Stimulated activated CD4-positive, alpha-beta T cell treated with anti-CD3 and anti-CD28 coated beads, Interleukin-1b, Interleukin-23, amount 100 ng/mL, for 48 hours (primary cell): ENCODE data around the gene GPRC5B.

Experiments used
- DNase-seq: peaks from one replicate; pipeline ENCODE4 v3.0.0-alpha.2; 2020

The GPRC5B gene

DNA sequence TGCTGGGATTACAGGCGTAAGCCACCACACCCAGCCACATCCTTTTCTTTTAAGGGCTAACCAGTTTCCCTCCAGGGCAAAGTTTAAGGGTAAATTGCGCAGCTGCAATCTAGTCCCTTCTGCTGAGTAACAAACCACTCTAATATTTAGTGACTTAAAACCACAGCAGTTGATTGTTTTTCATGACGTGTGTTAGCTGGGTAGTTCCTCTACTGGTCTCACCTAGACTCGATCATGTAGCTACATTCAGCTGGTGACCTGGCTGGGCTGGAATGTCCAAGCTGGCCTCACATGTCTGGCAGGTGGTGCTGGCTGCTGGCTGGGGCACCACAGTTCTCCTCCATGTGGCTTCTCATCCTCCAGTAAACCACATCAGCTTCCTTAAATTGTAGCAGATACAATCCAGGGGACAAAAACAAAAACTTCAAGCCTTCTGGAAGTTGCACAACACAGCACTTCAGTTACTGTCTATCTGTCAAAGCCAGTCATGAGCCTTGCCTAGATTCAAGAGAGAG lies 75.5 kb downstream of the GPRC5B start:
- no peak for DNase-seq

DNA sequence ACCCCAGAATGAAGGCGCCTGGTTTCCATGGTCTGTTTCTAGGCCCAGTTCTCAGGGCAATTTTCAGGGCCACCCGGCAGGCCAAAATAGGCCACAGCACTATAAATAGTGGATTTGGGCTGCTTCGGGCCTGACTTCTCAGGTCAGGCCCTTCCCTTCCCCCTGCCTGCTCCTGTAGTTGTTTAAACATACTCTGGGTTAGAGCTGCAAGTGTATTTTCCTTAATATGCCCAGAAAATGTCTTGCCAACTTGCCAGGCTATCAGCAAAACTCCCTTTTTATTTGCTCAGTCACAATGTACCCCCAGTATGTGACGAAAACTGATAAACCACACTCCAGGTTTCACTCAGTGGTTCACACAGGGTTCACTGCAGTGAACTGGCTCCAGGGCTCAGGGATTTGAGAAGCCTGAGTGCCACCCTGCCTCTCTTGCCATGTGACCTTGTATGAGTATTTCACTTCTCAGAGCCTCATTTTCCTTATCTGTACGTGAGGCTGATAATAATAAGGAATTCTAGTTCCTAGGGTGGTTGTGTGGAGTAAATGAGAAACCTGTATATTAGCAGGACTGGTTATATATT lies 76.5 kb downstream of the GPRC5B start:
- no peak for DNase-seq
